ENCODE measurements around the gene RAI2.

RAI2 gene

GRCh38 chrX:17805120-17805519, 56.0 kb downstream of the RAI2 start:
- no peak overlapping the region for H3K27ac ChIP-seq (ENCODE audit: extremely low read depth, low read depth, low read length)
- no peaks in the 10 kb centered on the region for H3K9me3 ChIP-seq (ENCODE audit: control insufficient read depth, insufficient read depth, low read depth, low read length)
- ChIA-PET CTCF (interaction anchor here (1.2 to 1.4 kb wide), 2 partner anchors 16 to 17 kb away, joined by 4 read pairs; no protein-coding TSS in a partner anchor), POLR2A (no interaction called here)
- peaks cover 0 to 5% of the 10 kb centered on the region in 2 experiments; a peak in 1 of 3 replicates for H3K36me3 ChIP-seq (ENCODE audit: control insufficient read depth in 2 of 2, insufficient read depth in 1 of 2, low read length in 2 of 2)
- TF ChIP-seq ZNF585B (tag by site-specific recombination; IDR thresholded peaks at IDR 0.05) (no peak), ZNF239 (tag by site-specific recombination; IDR thresholded peaks at IDR 0.05) (no peak), ZNF664 (tag by site-specific recombination; IDR thresholded peaks at IDR 0.05) (no peak), ZNF202 (tag by site-specific recombination; IDR thresholded peaks at IDR 0.05; ENCODE audit: borderline replicate concordance) (no peak), ZBTB44 (tag by site-specific recombination; IDR thresholded peaks at IDR 0.05) (no peak), ZNF837 (tag by site-specific recombination; IDR thresholded peaks at IDR 0.05) (no peak), ZNF76 (tag by site-specific recombination; IDR thresholded peaks at IDR 0.05; ENCODE audit: borderline replicate concordance, low read depth) (no peak), ZNF416 (tag by site-specific recombination; IDR thresholded peaks at IDR 0.05) (no peak), ZNF280C (tag by site-specific recombination; IDR thresholded peaks at IDR 0.05) (no peak), ZFP3 (tag by site-specific recombination; IDR thresholded peaks at IDR 0.05; ENCODE audit: low read depth) (no peak), YY2 (tag by site-specific recombination; IDR thresholded peaks at IDR 0.05) (no peak), ZNF335 (tag by site-specific recombination; conservative IDR thresholded peaks at IDR 0.05) (no peak), ZNF701 (tag by site-specific recombination; IDR thresholded peaks at IDR 0.05) (no peak)
- TF ChIP-seq, protein P1, sequence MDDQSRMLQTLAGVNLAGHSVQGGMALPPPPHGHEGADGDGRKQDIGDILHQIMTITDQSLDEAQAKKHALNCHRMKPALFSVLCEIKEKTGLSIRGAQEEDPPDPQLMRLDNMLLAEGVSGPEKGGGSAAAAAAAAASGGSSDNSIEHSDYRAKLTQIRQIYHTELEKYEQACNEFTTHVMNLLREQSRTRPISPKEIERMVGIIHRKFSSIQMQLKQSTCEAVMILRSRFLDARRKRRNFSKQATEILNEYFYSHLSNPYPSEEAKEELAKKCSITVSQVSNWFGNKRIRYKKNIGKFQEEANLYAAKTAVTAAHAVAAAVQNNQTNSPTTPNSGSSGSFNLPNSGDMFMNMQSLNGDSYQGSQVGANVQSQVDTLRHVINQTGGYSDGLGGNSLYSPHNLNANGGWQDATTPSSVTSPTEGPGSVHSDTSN (CRISPR knock-in tag; IDR thresholded peaks at IDR 0.05), result no peak
- no peaks in the 10 kb centered on the region for H3K4me1 ChIP-seq (ENCODE audit: control insufficient read depth, insufficient read depth, low read length)
- no peak overlapping the region for H3K4me3 ChIP-seq (ENCODE audit: low read depth, low read length)

- peaks cover 0 to 5% of the 10 kb centered on the region in 2 experiments; a peak in 1 of 3 replicates for H3K36me3 ChIP-seq (ENCODE audit: control insufficient read depth in 2 of 2, insufficient read depth in 1 of 2, low read length in 2 of 2)
- no peak overlapping the region for H3K27ac ChIP-seq (ENCODE audit: extremely low read depth, low read depth, low read length)
- ChIA-PET CTCF (interaction anchor here (0.6 to 1.4 kb wide), 3 partner anchors 9 to 440 kb away, joined by 4 read pairs; no protein-coding TSS in a partner anchor), POLR2A (no interaction called here)
- H3K4me3 ChIP-seq (ENCODE audit: low read depth, low read length), result no peak overlapping the region
- no peaks in the 10 kb centered on the region for H3K4me1 ChIP-seq (ENCODE audit: control insufficient read depth, insufficient read depth, low read length)
- no peaks in the 10 kb centered on the region for H3K9me3 ChIP-seq (ENCODE audit: control insufficient read depth, insufficient read depth, low read depth, low read length)
- TF ChIP-seq ZNF621 (tag by site-specific recombination; IDR thresholded peaks at IDR 0.05), result no peak
- no peak for TF ChIP-seq ZNF350 (tag by site-specific recombination; IDR thresholded peaks at IDR 0.05)
- no peak for TF ChIP-seq ZNF23 (tag by site-specific recombination; IDR thresholded peaks at IDR 0.05; ENCODE audit: borderline replicate concordance)
- no peak for TF ChIP-seq ZNF202 (tag by site-specific recombination; IDR thresholded peaks at IDR 0.05; ENCODE audit: borderline replicate concordance)
- no peak for TF ChIP-seq ZNF792 (tag by site-specific recombination; IDR thresholded peaks at IDR 0.05)
- TF ChIP-seq ZNF157 (tag by site-specific recombination; IDR thresholded peaks at IDR 0.05), result no peak
- TF ChIP-seq ZNF19 (tag by site-specific recombination; IDR thresholded peaks at IDR 0.05; ENCODE audit: low read depth), result no peak
- no peak for TF ChIP-seq ZNF660 (tag by site-specific recombination; IDR thresholded peaks at IDR 0.05)
- no peak for TF ChIP-seq KLF9 (tag by site-specific recombination; IDR thresholded peaks at IDR 0.05; ENCODE audit: low read depth)
- no peak for TF ChIP-seq GLI4 (tag by site-specific recombination; IDR thresholded peaks at IDR 0.05)
- TF ChIP-seq ZNF645 (tag by site-specific recombination; IDR thresholded peaks at IDR 0.05), result no peak
- TF ChIP-seq MYNN (tag by site-specific recombination; IDR thresholded peaks at IDR 0.05; ENCODE audit: borderline replicate concordance), result no peak
- no peak for TF ChIP-seq ZNF76 (tag by site-specific recombination; IDR thresholded peaks at IDR 0.05; ENCODE audit: borderline replicate concordance, low read depth)
- TF ChIP-seq CTCF (tag by site-specific recombination; IDR thresholded peaks at IDR 0.05), result no peak
- no peak for TF ChIP-seq ZNF311 (tag by site-specific recombination; IDR thresholded peaks at IDR 0.05; ENCODE audit: borderline replicate concordance)
These were observed 57.6 kb downstream of the RAI2 start for GRCh38 chrX:17803449-17803848.

Measured in HEK293 (cell line).